T1000 (cell line): ENCODE results near the gene GPR37L1.
"Not testable (repeated sequence)": the region's sequence is repeated elsewhere in the genome, so short reads cannot be mapped to it uniquely, and the experiment has no call there.

Experiments used
- DNase-seq: peaks from one replicate; lab custom pipeline; 2025; ENCODE audit warnings: mixed read lengths; lab: John Stamatoyannopoulos, UW

Gene GPR37L1

GRCh38 chr1:202171292-202172014, 48.7 kb downstream of the GPR37L1 start:
- DNase-seq, result no peak

GRCh38 chr1:202172015-202172355, 49.3 kb downstream of the GPR37L1 start:
- DNase-seq, result no peak

- DNase-seq, result no peak
These were observed 51.3 kb downstream of the GPR37L1 start for GRCh38 chr1:202173993-202174392.

GRCh38 chr1:202176949-202177927, 54.5 kb downstream of the GPR37L1 start:
- no peak for DNase-seq

- no peak for DNase-seq
These were observed 57.4 kb downstream of the GPR37L1 start for GRCh38 chr1:202179828-202180750.

- DNase-seq, result not testable (repeated sequence)
These were observed 58.0 kb downstream of the GPR37L1 start for GRCh38 chr1:202180751-202181139.

GRCh38 chr1:202181586-202181985, 58.9 kb downstream of the GPR37L1 start:
- DNase-seq, result no peak

GRCh38 chr1:202182040-202182877, 59.5 kb downstream of the GPR37L1 start:
- no peak for DNase-seq
